K562 (cell line): ENCODE results near the gene MTHFS. TPM values are rescaled to one million over a fixed set of nuclear protein-coding genes. Genes with fewer than 3 reads are reported as not detected.

Experiments
- ARID3A ChIP-seq: IDR thresholded peaks from 2 replicates; pipeline ENCODE4 v1.6.1; 2012; ENCODE audit warnings: low read depth, low read length, improper control_type of control experiment, borderline replicate concordance
- CREB3 ChIP-seq: fragments of 450-650 bp; conservative IDR thresholded peaks from 2 replicates; pipeline ENCODE4 v1.6.1; 2016; ENCODE audit warnings: missing genetic modification characterization, low read depth, mild to moderate bottlenecking, missing compliant biosample characterization, moderate library complexity
- KDM4B ChIP-seq, 2 experiments: fragments of 450-650 bp in 1 of 2; sonication (generic) in 1 of 2; IDR thresholded peaks; 2 replicates each; pipeline ENCODE4 v1.6.1; 2016 to 2017; ENCODE audit warnings: borderline replicate concordance in 2 of 2, antibody characterized with exemption in 1 of 2, low read depth in 1 of 2, mild to moderate bottlenecking in 1 of 2
- L3MBTL2 ChIP-seq: fragments of 450-650 bp; IDR thresholded peaks from 2 replicates; pipeline ENCODE4 v1.6.1; 2016; ENCODE audit warnings: mild to moderate bottlenecking, moderate library complexity
- MGA ChIP-seq: fragments of 450-650 bp; IDR thresholded peaks from 2 replicates; pipeline ENCODE4 v1.6.1; 2016; ENCODE audit warnings: mild to moderate bottlenecking, moderate library complexity
- PRDM10 ChIP-seq: fragments of 450-650 bp; IDR thresholded peaks from 2 replicates; pipeline ENCODE4 v1.6.1; 2018; ENCODE audit not compliant: partially characterized antibody
- RUNX1 ChIP-seq: sonication (generic); IDR thresholded peaks from 2 replicates; pipeline ENCODE4 v1.6.1; 2016; ENCODE audit warnings: antibody characterized with exemption, low read depth
- ZNF347 ChIP-seq: fragments of 450-650 bp; formaldehyde crosslinking; IDR thresholded peaks from 2 replicates; pipeline ENCODE4 v1.4.0; 2020; ENCODE audit warnings: low read depth, mild to moderate bottlenecking, moderate library complexity
- polyA plus RNA-seq, 8 experiments: library from polyadenylated mRNA; depleted of rRNA in 4 of 8; stranded (reverse) in 5 of 8; unstranded in 3 of 8; fragments of >200 nt; fragmentation: Nextera tagmentation in 2 of 8; fragmentation: Illumina TruSeq in 1 of 8; extraction: Ambion mirVana in 2 of 8; extraction: Trizol in 1 of 8; gene quantifications; 2 replicates each; pipeline versions ENCODE4 v1.2.1 to v1.2.3, GENCODE V29; 2011 to 2014; ENCODE audit warnings: inconsistent platforms in 1 of 8, missing spikeins in 1 of 8
- total RNA-seq, 7 experiments: library from RNA; depleted of rRNA in 6 of 7; stranded (reverse); fragments of >200 nt in 6 of 7; fragmentation: Illumina TruSeq in 2 of 7; extraction: Trizol in 2 of 7; gene quantifications; 2 replicates each; pipeline versions ENCODE4 v1.2.1 to v1.2.3, GENCODE V29; 2011 to 2021; ENCODE audit warnings: low replicate concordance in 1 of 7

MTHFS gene
- total and polyA plus RNA-seq, 9 of the 15 experiments (the other 6 are each of a cell fraction or from before 2014, with no cell fraction given): 17.8 to 79.3 (median 41.7) TPM

GRCh38 chr15:79922512-79923078, 25.8 kb upstream of the MTHFS start (continued):
- TF ChIP-seq MGA (peak; percentile 29; the same call in 1 of the 2 replicates), ARID3A (no peak), ZNF347 (no peak), RUNX1 (no peak), L3MBTL2 (no peak; the same call in 1 of the 2 replicates), KDM4B (IDR thresholded peaks at IDR 0.05; ENCODE audit: borderline replicate concordance in 2 of 2, low read depth in 1 of 2) (no peak), CREB3 (tag) (no peak), PRDM10 (peak; percentile 68)
